GM19463 (cell line): ENCODE measurements around the gene KCNE1.
"Not testable (repeated sequence)": the region's sequence is repeated elsewhere in the genome, so short reads cannot be mapped to it uniquely, and the experiment has no call there.

ENCODE experiments used
- ATAC-seq: cut with Tn5 transposase; IDR thresholded peaks from one replicate; pipeline ENCODE4 v1.9.1; 2021; ENCODE audit warnings: mild to moderate bottlenecking, moderate library complexity; ENCODE audit not compliant: unreplicated experiment

Gene KCNE1

DNA sequence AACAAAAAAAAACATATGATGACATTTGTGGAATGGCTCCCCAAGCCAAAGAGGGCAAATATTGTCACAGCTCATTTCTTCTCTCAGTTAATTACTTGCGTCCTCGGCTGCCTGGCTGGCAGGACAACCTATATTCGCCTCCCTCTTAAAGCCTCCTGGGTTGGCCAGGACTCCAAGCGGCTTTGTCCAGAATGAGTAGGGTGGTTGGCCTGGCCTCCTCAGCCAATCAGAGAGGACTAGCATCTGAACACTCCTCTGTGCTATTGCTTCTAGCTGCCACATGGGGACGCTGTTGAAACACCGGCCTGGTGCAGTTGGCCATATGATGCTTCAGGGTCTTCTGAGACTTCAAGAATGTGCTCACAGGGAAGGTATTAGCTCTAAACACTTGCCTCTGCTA lies 83.6 kb downstream of the KCNE1 start:
- not testable (repeated sequence) for ATAC-seq

DNA sequence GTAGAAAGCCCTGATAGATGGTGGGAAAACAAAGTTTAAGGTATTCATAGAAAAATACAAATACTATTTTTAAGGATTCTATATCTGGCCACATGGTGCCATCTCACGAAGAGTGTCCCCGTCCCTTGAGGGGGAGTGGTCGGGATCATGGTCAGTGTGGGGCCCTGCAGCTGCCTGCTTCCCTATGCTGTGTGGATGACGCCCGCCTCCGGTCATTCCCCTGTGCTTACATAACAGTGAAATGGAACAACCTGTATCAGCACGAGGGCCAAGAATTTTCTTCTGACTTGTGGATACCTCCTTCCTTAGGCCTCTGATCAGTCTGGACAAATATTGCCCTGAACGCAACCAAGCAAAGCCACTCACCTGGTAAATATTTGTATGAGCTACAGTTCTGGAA lies 84.7 kb downstream of the KCNE1 start:
- not testable (repeated sequence) for ATAC-seq

DNA sequence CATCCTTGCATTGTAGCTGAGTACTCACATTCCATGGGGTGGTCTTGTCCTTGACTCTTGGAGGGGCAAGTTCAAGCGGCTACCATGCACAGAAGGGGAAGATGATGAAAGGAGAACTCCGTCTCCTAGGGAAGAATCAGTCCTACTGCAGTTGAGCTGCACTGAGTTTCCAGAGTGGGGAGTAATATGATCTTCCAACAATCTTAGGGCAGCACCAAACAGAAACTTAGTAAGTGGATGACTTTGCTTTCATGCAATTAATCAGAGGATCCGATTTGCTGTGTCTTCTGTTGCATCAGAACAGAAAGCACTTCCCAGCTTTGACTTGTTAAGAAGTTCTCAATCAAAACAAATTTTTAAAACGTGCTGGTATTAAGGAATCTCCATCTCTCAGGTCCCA lies 88.2 kb downstream of the KCNE1 start, which contains the start of gene SMIM34:
SMIM34 (minus strand) TSS at position 147 of the 400 bp plus-strand sequence; CDS start at position 35, 112 bp downstream.
- ATAC-seq = not testable (repeated sequence)

DNA sequence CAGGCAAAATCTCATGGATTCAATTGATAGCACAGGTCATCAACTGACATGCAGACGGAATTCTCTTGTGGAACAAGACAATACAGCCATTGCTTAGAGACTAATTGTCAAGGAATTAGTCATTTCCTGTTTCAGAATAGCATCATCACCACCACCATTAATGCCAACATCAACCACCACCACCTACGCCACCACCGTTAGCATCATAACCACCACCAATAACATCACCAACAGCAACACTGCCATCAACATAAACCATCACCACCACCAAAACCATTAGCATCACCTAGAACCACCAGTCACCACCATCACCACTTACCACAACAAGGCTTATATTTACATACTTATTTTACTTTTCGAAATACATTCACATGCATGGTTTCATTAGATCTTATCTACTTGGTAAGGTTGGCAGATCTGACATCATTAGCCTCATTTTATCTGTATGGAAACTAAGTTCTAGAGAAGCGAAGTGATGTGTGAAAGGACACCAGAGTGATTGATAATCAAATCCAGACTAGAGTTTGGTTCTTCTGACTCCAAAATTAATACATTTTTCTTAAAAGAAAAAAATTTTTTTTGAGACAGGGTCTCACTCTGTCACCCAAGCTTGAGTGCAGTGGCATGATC lies 94.4 kb downstream of the KCNE1 start:
- ATAC-seq = not testable (repeated sequence)

DNA sequence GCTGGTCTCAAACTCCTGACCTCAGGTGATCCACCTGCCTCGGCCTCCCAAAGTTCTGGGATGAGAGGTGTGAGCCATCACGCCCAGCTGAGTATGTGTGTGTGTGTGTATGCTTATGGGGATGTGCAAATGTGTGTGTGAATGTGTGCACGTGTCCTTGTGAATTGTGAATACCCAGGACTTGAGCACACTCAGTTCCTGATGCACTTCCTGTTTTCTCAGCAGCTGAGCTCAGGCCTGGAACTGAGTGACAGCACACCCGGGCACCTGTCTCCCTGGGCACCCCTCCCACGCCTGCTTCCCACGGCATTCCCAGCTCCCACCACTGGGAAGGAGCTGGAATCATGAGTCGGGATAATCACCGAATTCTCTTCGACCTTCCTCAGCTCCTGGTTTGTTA lies 104.7 kb downstream of the KCNE1 start:
- ATAC-seq = not testable (repeated sequence)

DNA sequence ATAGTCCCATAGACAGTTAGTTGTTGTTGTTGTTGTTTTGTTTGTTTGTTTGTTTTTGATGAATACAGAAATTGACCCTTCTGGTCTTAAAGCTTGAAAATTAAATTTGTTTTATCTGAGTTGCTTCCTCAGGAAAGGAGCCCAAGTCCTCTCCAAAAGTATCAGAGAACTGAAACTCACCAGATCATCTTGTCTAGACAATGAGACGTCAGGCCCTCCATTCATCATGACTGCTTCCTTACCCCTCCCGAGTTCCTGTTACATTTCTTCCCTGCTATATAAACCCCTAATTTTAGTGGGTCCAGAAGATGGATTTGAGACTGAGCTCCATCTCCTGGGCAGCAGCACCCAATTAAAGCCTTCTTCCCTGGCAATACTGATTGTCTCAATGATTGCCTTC lies 105.3 kb downstream of the KCNE1 start:
- ATAC-seq = not testable (repeated sequence)

DNA sequence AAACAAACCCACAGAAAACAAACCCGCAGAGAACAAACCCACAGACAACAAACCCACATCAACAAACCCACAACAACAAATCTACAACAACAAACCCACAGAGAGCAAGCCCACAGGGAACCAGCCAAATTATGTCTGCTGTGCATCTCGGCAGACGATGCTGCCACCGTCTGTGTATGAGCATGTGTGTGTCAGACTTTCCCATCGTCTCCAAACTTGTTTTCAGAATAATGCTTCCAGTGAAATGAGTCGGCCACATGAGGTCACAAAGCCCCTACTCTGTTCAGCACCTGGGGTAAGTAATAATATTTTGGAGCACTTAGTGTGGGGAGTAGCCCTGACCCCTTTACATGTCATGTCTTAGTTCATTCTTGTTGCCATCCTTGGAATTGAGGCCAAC lies 105.9 kb downstream of the KCNE1 start:
- not testable (repeated sequence) for ATAC-seq

DNA sequence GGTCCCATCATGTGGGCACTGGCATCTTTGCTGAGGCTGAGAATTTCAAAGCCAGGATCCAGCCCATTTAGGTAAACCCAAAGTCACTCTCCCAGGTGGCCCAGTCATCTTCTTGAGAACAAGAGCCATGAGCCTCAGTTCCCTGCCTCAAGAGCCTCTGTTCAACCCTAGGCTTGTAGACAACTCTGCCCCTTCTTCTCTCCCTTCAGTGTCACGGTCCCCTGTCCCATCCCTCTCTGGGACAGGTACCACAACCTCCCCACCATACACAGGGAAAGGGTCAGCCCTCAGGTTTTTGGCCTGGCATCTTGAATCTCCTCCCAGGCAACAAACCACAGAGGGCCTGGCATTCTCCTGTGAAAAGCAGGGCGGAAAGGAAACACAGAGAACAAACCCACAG lies 106.3 kb downstream of the KCNE1 start:
- not testable (repeated sequence) for ATAC-seq

DNA sequence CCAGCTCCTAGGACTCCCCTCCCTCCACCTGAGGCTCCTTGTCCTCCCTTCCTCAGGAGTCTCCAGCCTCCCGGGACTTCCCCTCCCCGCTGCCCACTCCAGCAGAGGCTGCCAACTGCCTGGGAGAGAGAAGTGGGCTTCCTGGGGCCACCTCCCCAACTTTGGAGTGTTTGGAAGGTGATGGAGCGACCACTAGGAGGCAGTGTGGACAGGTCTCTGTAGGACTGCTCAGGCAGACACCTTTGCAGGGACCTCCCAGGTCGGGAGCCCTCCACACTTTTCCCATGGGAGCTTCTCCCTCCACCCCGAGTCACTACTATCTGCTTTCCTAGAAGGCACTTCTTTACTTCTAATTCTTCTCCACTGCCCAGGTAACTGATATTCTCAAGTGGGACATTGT lies 107.3 kb downstream of the KCNE1 start:
- ATAC-seq = not testable (repeated sequence)

DNA sequence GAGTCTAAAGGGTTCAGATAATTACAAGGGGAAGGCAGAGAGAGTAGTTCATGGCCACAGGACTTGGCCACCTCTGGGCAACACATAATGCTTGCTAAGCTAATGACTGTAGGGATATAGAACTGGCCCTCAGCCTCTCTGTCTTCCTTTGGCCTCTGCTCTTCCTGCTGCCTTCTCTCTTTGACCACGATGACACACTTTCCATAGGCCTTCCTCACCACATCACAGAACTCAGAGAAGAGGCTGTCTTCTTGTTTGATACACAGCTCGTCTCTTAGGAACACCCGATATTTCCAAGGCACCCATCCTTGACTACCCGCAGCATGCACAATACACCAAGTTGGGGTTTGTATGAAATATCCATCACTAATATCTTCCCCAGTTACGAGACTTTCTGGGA lies 111.5 kb downstream of the KCNE1 start:
- ATAC-seq = not testable (repeated sequence)
